ENCODE results near the gene RLN3. TPM values are rescaled to one million over a fixed set of nuclear protein-coding genes. Genes with fewer than 3 reads are reported as not detected.
"Not testable (repeated sequence)": the region's sequence is repeated elsewhere in the genome, so short reads cannot be mapped to it uniquely, and the experiment has no call there.

Gene RLN3
- total RNA-seq, 1 donor from 2014 or later: not detected

DNA sequence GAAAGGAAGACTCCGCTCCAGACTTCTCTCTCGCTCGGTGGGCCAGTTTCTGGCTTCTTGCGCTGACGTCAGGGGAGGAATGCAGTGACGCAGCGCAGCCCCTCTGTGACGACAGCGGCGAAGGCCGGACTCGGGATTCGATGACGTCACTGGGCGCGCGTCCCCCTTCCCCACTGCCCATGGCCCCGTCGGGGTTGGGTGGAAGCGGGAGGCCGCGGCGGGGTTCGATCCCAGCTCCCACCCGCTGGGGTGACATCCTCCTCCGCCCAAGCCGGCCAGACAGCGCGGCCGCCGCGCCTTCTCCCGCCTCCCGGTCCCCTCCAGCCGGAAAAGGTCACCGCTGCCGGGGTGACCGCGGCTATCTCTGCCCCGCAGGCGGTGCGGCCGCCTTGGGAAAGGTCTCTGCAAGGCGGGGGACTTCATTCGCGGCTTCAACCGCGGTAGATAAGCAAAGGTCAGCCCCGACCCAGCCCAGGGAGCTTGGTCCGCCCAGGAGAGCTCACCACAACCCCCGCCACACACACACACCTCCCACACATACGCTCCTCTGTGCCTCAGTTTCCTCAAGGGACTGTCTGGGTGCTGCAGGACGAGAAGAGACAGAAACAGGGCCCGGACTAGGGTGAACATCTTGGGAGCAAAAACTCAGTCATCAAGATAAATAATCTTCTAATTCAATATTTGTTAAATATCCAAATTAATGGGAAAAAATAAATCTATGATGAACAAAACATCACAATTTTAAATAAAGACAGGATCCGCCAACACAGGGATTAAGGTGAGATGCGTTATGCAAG is 21.0 kb upstream of the RLN3 start:
- no peaks in the 10 kb centered on the region for H3K9me3 Mint-ChIP-seq (ENCODE audit: unreplicated experiment)
- peak; percentile 90 for DNase-seq (ENCODE audit: low spot score)
- H3K27ac Mint-ChIP-seq (ENCODE audit: unreplicated experiment): peak overlapping the region; percentile 100
- TF ChIP-seq, protein P1, sequence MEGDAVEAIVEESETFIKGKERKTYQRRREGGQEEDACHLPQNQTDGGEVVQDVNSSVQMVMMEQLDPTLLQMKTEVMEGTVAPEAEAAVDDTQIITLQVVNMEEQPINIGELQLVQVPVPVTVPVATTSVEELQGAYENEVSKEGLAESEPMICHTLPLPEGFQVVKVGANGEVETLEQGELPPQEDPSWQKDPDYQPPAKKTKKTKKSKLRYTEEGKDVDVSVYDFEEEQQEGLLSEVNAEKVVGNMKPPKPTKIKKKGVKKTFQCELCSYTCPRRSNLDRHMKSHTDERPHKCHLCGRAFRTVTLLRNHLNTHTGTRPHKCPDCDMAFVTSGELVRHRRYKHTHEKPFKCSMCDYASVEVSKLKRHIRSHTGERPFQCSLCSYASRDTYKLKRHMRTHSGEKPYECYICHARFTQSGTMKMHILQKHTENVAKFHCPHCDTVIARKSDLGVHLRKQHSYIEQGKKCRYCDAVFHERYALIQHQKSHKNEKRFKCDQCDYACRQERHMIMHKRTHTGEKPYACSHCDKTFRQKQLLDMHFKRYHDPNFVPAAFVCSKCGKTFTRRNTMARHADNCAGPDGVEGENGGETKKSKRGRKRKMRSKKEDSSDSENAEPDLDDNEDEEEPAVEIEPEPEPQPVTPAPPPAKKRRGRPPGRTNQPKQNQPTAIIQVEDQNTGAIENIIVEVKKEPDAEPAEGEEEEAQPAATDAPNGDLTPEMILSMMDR (IDR thresholded peaks at IDR 0.05; ENCODE audit: unreplicated experiment): no peak
- peak overlapping the region; percentile 95 for H3K4me3 Mint-ChIP-seq (ENCODE audit: unreplicated experiment)
- peaks cover 20% of the 10 kb centered on the region for H3K27me3 Mint-ChIP-seq (ENCODE audit: unreplicated experiment)
- H3K36me3 Mint-ChIP-seq (ENCODE audit: low read depth, unreplicated experiment): peaks cover 4% of the 10 kb centered on the region
- H3K4me1 Mint-ChIP-seq (ENCODE audit: unreplicated experiment): peaks cover 8% of the 10 kb centered on the region

DNA sequence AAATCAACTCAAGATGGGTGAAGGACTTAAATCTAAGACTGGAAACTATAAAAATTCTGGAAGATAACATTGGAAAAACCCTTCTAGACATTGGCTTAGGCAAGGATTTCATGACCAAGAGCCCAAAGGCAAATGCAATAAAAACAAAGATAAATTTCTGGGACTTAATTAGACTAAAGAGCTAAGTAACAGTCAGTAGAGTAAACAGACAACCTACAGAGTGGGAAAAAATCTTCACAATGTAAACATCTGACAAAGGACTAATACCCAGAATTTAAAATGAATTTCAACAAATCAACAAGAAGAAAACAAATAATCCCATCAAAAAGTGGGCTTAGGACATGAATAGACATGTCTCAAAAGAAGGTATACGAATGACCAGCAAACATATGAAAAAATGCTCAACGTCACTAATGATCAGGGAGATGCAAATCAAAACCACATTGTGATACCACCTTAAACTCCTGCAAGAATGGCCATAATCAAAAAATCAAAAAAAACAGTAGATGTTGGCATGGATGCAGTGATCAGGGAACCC is 15.5 kb upstream of the RLN3 start:
- Mint-ChIP-seq H3K9me3 (ENCODE audit: unreplicated experiment) (no peaks in the 10 kb centered on the region), H3K36me3 (ENCODE audit: low read depth, unreplicated experiment) (no peaks in the 10 kb centered on the region), H3K4me3 (ENCODE audit: unreplicated experiment) (no peak overlapping the region), H3K27ac (ENCODE audit: unreplicated experiment) (no peak overlapping the region), H3K27me3 (ENCODE audit: unreplicated experiment) (peaks cover 9% of the 10 kb centered on the region), H3K4me1 (ENCODE audit: unreplicated experiment) (peaks cover 4% of the 10 kb centered on the region)
- DNase-seq (ENCODE audit: low spot score): no peak
- TF ChIP-seq, protein P1 (IDR thresholded peaks at IDR 0.05; ENCODE audit: unreplicated experiment): no peak

DNA sequence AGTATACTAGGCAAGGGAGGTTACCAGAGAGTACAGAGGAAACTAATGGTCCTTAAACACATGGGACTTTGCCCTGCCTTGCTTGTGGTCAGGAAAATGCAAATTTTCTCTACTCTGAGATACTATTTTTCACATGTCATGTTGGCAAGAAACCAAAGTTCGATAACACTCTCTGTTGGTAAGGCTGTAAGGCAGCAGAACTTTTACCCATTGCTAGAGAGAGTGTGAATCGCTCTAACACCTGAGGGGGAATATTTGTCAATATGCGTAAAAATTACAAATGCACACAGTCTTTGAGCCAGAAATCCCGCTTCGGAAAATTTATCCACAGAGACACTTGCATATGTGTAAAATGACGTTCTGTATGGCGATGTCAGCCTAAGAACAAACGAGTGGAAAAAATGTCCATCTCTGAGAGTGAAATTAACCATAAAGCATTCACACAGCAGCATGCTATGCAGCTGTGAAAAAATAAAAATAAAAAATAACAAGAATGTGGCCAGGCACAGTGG is 12.4 kb upstream of the RLN3 start:
- no peak for DNase-seq (ENCODE audit: low spot score)
- peaks cover 4% of the 10 kb centered on the region for H3K27me3 Mint-ChIP-seq (ENCODE audit: unreplicated experiment)
- H3K4me3 Mint-ChIP-seq (ENCODE audit: unreplicated experiment): no peak overlapping the region
- TF ChIP-seq, protein P1 (IDR thresholded peaks at IDR 0.05; ENCODE audit: unreplicated experiment): no peak
- no peaks in the 10 kb centered on the region for H3K36me3 Mint-ChIP-seq (ENCODE audit: low read depth, unreplicated experiment)
- no peak overlapping the region for H3K27ac Mint-ChIP-seq (ENCODE audit: unreplicated experiment)
- no peaks in the 10 kb centered on the region for H3K9me3 Mint-ChIP-seq (ENCODE audit: unreplicated experiment)
- no peaks in the 10 kb centered on the region for H3K4me1 Mint-ChIP-seq (ENCODE audit: unreplicated experiment)

DNA sequence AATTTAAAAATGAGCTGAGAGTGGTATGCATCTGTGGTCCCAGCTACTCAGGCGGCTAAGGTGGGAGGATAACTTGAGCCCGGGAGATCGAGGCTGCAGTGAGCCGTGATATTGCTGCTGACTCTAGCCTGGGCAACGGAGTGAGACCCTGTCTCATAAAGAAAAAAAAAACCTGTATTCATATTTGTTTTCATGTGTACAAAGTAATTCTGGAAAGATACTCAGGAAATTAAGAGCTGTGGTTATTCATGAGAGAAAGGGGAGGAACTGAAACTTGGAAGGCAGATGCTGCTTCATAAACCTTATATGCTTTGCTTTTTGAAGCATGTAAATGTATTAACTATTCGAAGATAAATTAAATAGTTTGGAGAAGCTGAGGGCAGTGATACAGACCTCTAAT is 8.8 kb upstream of the RLN3 start:
- Mint-ChIP-seq H3K27ac (ENCODE audit: unreplicated experiment) (no peak overlapping the region), H3K4me3 (ENCODE audit: unreplicated experiment) (no peak overlapping the region), H3K9me3 (ENCODE audit: unreplicated experiment) (no peaks in the 10 kb centered on the region), H3K4me1 (ENCODE audit: unreplicated experiment) (peaks cover 5% of the 10 kb centered on the region), H3K27me3 (ENCODE audit: unreplicated experiment) (peaks cover 5% of the 10 kb centered on the region), H3K36me3 (ENCODE audit: low read depth, unreplicated experiment) (no peaks in the 10 kb centered on the region)
- DNase-seq (ENCODE audit: low spot score): no peak
- TF ChIP-seq, protein P1 (IDR thresholded peaks at IDR 0.05; ENCODE audit: unreplicated experiment): no peak

DNA sequence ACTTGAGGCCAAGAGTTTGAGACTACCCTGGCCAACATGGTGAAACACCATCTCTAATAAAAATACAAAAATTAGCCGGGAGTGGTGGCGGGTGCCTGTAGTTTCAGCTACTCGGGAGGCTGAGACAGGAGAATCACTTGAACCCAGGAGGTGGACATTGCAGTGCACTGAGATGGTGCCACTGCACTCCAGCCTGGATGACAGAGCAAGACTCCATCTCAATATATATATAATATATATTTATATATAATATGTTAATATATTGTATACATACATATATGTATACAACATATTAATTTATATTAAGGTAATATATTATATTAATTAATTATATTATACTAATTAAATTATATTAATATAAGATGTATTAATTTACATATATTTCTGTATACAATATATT is 8.2 kb upstream of the RLN3 start:
- not testable (repeated sequence) for H3K4me1 Mint-ChIP-seq (ENCODE audit: unreplicated experiment); H3K9me3 Mint-ChIP-seq (ENCODE audit: unreplicated experiment); DNase-seq (ENCODE audit: low spot score); H3K27me3 Mint-ChIP-seq (ENCODE audit: unreplicated experiment); H3K36me3 Mint-ChIP-seq (ENCODE audit: low read depth, unreplicated experiment); H3K4me3 Mint-ChIP-seq (ENCODE audit: unreplicated experiment); H3K27ac Mint-ChIP-seq (ENCODE audit: unreplicated experiment)

Measured in endothelial cell (in vitro differentiated cells).